GM18502 (cell line): ENCODE data around the gene RXYLT1.
"Not testable (repeated sequence)": the region's sequence is repeated elsewhere in the genome, so short reads cannot be mapped to it uniquely, and the experiment has no call there.

Experiments
- ATAC-seq: cut with Tn5 transposase; IDR thresholded peaks from one replicate; pipeline ENCODE4 v1.9.1; 2021; ENCODE audit warnings: mild to moderate bottlenecking; ENCODE audit not compliant: unreplicated experiment, poor library complexity

Gene RXYLT1

DNA sequence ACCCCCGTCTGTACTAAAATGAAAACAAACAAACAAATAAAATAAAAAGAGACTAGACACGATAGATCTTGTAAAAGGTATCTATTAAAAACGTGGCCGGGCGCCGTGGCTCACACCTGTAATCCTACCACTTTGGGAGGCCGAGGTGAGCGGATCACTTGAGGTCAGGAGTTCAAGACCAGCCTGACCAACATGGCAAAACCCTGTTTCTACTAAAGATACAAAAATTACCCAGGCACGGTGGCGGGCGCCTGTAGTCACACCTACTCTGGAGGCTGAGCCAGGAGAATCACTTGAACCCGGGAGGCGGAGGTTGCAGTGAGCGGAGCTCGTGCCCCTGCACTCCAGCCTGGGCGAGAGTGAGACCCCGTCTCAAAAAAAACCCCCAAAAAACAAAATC, 63.0 kb downstream of the RXYLT1 start:
- ATAC-seq = not testable (repeated sequence)

DNA sequence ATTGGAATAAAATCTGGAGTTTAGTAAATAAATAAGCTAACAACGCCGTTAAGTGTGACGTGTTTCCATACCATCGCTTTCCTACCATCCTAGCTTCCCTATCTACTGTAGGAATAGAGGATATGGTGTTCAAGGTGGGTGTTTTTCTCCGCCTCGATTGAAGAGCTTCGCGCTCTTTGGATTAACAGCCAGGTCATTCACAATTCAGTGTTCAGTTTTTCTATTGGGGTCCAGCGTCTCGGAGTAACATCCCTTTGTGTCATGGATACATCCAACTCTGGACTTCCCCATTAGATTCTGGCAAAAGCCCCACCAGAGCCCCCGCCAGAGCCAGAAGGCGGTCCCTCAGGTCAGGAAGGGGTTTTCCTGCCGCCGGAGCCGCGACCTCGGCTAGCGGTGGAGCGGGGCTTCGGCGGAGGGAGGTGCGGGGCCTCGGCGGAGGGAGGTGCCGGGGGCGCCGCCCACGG, 63.6 kb downstream of the RXYLT1 start:
- ATAC-seq = no peak

DNA sequence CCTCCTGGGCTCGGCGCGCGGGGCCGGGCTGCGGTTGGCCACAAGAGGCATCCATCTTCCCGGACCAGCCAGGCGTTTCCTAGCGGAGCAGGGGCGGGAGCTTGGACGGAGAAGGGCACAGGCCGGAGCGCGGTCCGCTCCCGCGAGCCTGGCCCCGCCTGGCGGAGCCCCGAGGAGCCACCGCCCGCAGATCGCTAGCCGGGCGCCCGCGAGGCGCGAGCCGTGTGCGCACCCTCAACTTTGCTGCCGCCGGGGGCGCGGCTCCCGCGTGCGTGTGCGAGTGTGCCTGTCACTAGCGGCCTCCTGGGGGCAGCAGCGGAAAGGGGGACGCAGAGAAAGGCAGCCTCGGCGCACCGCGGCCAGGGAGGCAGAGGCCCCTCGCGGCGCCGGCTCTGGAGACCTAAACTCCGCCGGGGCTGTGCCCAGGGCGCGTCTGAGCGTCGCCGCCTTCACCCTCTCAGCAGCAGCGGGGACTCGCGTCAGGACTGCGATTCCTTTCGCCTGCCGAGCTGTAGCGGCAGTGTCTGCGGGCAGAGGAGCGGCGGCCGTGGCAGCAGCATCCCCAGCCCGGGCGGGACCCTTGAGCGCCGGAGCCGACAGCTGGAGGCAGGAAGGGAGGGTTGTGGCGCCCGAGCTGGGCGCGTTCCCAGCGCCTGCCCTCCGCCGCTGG, 64.1 kb downstream of the RXYLT1 start:
- ATAC-seq = peak; percentile 97

DNA sequence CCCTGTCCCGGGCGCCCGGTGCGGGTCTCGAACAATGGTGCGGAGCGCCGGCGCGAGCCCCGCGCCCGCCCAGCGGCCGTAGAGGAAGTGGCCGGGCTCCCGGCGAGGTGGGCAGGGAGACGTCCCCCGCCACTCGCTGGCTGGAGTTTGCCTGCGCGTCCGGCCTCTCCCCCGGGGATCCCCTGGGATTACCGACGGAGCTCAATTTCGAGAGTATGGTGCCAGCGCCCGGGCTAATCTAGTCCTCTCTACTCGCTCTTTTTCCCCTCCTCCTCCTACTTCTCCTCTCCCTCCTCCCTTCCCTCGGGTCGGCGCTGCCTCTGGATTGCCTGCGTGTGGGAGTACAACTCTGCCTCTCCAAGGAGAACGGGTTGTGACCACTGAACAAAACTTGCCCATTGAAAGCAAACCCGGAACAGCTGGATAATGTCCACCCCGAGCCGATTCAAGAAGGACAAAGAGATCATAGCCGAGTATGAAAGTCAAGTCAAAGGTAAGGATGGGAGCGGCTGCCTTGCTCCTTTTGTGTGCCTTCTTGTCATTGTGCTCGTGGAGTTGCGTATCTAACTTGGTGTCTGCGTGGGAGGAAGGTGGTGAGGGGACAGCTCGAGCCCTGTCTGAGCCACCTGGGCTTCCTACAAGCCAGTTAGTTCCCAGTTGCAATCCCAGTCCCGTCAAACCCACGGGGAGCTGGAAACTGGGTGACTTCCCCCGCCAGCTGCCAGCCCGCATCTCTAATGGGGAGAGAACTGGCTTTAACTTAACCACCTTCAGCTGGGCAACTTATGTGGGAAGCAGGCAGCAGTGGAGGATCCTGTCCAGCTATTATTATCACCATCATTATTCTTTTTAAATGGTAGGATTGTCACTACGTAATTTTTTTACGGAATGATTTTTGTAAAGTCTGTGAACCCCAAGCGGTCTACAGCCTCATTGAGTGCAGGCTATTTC, 65.0 kb downstream of the RXYLT1 start, which contains the start of gene SRGAP1:
SRGAP1 (plus strand) TSS at position 310 of the 951 bp plus-strand sequence; CDS start at position 427, 117 bp downstream.
- no peak for ATAC-seq

DNA sequence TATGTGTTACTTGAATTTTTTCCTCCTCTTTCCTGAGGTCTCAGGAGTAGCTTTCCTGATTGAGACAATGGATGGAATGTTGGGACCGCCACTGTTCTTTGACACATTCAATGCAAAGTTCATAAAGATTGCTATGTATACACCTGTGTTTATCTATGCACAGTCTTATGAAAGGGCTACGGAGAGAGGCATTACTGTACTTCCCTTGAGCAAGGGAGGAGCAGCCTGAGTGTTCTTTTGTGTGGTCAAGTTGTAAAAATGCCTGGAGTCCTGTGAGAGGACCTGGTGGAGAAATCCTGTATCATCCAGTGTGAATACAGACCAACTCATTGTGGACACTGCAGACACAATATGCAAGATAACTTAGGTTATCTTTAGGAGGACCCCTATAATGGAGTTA, 66.0 kb downstream of the RXYLT1 start:
- no peak for ATAC-seq

DNA sequence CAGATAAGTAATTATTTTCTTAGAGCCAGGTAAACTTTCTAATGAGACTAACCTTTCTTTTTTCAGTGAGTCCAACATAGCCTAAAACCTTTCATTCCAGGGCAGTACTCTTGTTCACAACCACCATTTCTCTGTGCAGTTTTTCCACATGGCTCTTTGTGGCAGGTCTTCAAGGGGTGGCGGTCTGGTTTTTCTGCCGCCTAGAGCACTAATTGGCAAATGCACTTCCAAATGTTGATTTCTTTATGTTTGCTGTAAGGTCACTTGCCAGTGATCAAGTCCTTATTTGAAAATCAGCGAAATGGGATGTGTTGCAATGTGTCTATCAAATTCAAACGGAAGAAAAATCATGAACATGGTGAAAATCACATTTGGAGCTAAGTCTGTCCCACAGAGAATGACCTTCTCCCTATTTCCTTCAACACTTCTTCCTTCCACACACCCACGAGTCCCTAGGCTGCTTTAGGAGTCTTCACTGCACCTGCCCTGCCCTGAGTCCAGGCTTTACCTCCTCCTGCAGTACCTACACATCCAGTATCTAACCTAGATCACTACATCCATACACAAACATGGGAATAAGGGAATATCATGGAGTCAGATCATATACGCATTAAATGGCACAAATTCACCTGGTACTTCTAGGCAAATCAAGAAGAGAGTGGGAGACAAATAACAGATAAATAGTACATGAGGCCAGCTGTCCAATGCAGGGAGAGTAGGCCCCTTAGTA, 66.7 kb downstream of the RXYLT1 start:
- ATAC-seq = no peak

DNA sequence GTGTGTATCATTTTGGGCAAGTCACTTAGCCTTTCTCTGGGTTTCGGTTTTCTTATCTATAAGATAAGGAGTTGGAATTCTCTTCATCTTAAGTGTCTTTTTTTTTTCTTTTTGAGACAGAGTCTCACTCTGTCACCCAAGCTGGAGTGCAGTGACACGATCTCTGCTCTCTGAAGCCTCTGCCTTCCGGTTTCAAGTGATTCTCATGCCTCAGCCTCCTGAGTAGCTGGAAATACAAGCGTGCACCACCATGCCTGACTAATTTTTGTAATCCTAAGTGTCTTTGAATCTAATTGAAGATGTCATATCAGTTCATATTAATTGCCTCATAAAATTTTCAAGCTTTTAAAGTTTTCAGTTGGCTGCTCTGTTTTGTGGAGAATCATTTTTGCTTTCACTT, 68.7 kb downstream of the RXYLT1 start:
- no peak for ATAC-seq

DNA sequence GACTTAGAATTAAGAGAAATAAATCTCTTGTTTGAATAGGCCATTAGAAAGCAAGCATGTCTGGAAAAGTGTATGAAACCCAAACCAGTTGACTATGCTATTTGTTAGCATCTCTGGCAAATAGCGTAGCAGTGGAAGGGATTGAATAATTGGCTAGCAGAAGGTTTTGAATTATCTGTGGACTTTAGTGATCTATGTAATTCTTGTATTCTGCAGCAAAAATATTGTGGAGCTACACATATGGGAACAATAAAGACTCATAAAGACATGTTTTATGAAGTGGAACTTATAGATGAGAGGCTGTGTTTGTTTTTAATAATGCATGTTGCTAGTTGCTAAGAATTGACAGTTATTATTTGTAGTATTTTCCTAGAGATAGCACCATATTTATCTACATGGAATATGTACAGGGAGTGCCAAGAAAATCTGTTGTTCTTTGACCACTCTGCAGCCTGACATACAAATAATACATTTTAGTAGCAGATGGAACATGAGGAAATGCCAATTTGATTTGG, 69.5 kb downstream of the RXYLT1 start:
- no peak for ATAC-seq

DNA sequence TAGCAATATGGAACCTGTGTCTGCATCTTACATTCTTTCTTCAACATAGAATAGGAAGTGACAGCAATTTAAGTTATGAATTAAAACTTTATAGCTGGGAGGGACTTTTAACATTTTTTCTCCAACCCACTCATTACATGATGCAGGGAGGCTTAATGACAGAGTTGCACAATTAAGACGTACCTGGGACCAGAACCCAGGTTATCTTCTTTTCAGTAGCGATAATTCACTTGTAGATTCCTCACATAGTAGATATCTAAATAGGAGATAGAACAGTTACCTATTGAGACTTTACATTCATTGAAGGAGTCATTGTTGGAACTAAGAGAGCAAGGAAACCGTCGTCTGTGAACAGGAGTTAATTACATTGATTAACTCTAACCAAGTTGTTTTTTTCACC, 69.9 kb downstream of the RXYLT1 start:
- no peak for ATAC-seq

DNA sequence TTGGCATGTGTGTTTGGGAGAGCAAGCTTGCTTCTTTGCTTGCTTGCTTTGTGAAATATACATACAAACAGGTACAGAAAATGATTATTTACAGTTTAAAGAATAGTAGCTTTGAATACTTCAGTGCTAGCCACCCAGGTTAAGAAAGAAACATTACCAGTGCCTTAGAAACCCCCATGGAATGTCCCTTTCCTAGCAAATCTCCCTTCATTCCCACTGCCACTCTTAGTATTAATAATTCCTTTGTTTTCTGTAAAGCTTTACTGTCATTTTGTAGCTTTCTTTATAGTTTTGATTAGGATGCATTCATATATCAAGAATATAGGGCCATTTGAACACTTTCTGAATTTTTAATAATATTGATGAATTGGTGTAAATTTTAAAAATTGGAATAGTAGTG, 74.3 kb downstream of the RXYLT1 start:
- no peak for ATAC-seq

DNA sequence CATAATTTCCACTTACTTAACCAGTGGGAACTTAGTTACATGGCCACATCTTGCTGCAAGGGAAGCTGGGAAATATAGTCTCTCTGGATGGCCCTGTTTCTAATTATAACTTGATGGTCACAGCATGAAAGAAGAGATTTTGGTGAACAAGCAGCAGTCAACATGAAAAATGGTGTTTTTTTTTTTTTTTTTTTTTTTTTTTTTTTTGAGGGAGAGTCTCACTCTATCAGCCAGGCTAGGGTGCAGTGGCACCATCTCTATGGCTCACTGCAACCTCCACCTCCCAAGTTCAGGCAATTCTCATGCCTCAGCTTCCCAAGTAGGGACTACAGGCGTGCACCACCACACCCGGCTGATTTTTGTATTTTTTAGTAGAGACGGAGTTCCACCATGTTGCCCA, 75.6 kb downstream of the RXYLT1 start:
- no peak for ATAC-seq

DNA sequence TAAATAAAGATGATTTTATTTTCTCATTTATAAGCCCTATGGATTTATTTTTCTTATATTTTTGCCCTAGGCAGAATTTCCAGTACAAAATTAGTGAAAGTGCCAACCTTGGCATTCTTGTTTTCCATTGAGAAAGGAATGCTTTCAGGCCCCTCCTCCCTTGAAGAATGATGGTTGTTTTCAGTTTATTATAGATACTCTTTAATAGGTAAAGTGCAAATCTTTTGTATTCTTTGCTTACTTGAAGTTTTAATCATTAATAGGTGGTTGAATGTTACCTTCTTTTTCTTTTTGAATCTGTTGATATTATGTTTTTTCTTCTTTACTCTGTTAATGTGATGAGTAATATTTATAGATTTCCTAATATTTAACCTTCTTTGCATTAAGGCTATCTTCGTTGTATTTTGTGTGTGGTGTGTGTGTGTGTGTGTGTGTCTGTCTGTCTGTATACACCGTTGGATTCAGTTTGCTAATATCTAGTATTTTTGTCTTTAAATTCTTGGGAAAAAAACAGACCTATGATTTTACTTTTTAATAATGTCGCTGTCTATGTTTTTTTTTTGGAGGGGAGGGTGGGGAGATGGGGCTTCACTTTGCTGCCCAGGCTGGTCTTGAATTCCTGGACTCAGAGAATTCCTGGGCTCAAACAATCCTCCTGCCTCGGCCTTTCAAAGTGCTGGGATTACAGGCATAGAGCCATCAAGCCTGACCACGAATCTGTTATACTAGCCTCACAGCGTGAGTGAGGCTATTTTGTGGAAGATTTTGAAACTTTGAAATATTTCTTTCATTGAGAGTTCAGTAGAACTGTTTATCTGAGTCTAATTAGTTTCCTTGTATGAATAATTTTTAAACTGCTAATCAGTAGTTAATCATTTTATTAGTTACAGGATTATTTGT, 78.3 kb downstream of the RXYLT1 start:
- no peak for ATAC-seq
